MG63 (cell line): ENCODE results near the gene MYO7A. TPM values are rescaled to one million over a fixed set of nuclear protein-coding genes. Genes with fewer than 3 reads are reported as not detected.

Source experiments
- DNase-seq: peaks from one replicate; pipeline ENCODE4 v3.0.0-alpha.2; 2020
- H3K27me3 ChIP-seq: fragments of 250-450 bp; sonication (Bioruptor Pico); 2 replicates; pipeline ENCODE4 v1.5.1; 2020; ENCODE audit warnings: mild to moderate bottlenecking, moderate library complexity
- H3K36me3 ChIP-seq: fragments of 250-450 bp; sonication (Bioruptor Pico); 2 replicates; pipeline ENCODE4 v1.5.1; 2020; ENCODE audit warnings: mild to moderate bottlenecking, moderate library complexity
- H3K4me3 ChIP-seq: fragments of 250-450 bp; sonication (Bioruptor Pico); 2 replicates; pipeline ENCODE4 v1.5.1; 2020; ENCODE audit warnings: mild to moderate bottlenecking, moderate library complexity
- H3K9me3 ChIP-seq: fragments of 250-450 bp; sonication (Bioruptor Pico); 2 replicates; pipeline ENCODE4 v1.5.1; 2020; ENCODE audit warnings: mild to moderate bottlenecking, moderate library complexity
- total RNA-seq: library from RNA; depleted of rRNA; stranded (reverse); fragments of >200 nt; shearing (Covaris generic); gene quantifications from 2 replicates; pipeline ENCODE4 v1.2.3, GENCODE V29; 2014; ENCODE audit warnings: low replicate concordance

Gene MYO7A
- total RNA-seq, 1 experiment from 2014 or later: not detected

GRCh38 chr11:77213589-77214428, 85.8 kb downstream of the MYO7A start:
- no peak for DNase-seq
- Histone ChIP-seq H3K36me3 (no peaks in the 10 kb centered on the region), H3K27me3 (no peaks in the 10 kb centered on the region), H3K4me3 (no peak overlapping the region), H3K9me3 (no peaks in the 10 kb centered on the region)

- Histone ChIP-seq H3K27me3 (no peaks in the 10 kb centered on the region), H3K4me3 (no peak overlapping the region), H3K36me3 (no peaks in the 10 kb centered on the region), H3K9me3 (no peaks in the 10 kb centered on the region)
- no peak for DNase-seq
These were observed 86.5 kb downstream of the MYO7A start for GRCh38 chr11:77214557-77214956.

- H3K36me3 ChIP-seq: no peaks in the 10 kb centered on the region
- no peak overlapping the region for H3K4me3 ChIP-seq
- no peaks in the 10 kb centered on the region for H3K27me3 ChIP-seq
- DNase-seq: no peak
- no peaks in the 10 kb centered on the region for H3K9me3 ChIP-seq
These were observed 87.1 kb downstream of the MYO7A start for GRCh38 chr11:77215106-77215505.

GRCh38 chr11:77217156-77217555, 89.1 kb downstream of the MYO7A start:
- H3K27me3 ChIP-seq: peaks cover 2% of the 10 kb centered on the region; the same call in 1 of the 2 replicates
- no peaks in the 10 kb centered on the region for H3K36me3 ChIP-seq
- DNase-seq: no peak
- H3K4me3 ChIP-seq: no peak overlapping the region
- H3K9me3 ChIP-seq: no peaks in the 10 kb centered on the region

- no peaks in the 10 kb centered on the region for H3K36me3 ChIP-seq
- H3K27me3 ChIP-seq: peaks cover 2% of the 10 kb centered on the region; the same call in 1 of the 2 replicates
- no peak overlapping the region for H3K4me3 ChIP-seq
- DNase-seq: no peak
- H3K9me3 ChIP-seq: no peaks in the 10 kb centered on the region
These were observed 95.8 kb downstream of the MYO7A start for GRCh38 chr11:77223797-77224196.

GRCh38 chr11:77230878-77231605, 103.0 kb downstream of the MYO7A start:
- Histone ChIP-seq H3K9me3 (no peaks in the 10 kb centered on the region), H3K27me3 (no peaks in the 10 kb centered on the region), H3K4me3 (no peak overlapping the region), H3K36me3 (no peaks in the 10 kb centered on the region)
- no peak for DNase-seq

- Histone ChIP-seq H3K27me3 (no peaks in the 10 kb centered on the region), H3K9me3 (no peaks in the 10 kb centered on the region), H3K4me3 (no peak overlapping the region), H3K36me3 (no peaks in the 10 kb centered on the region)
- DNase-seq: no peak
These were observed 103.8 kb downstream of the MYO7A start for GRCh38 chr11:77231800-77232199.

- Histone ChIP-seq H3K4me3 (no peak overlapping the region), H3K36me3 (no peaks in the 10 kb centered on the region)
These were observed 104.2 kb downstream of the MYO7A start for GRCh38 chr11:77232242-77232641.

GRCh38 chr11:77233011-77233410, 105.0 kb downstream of the MYO7A start:
- H3K27me3 ChIP-seq: no peaks in the 10 kb centered on the region
- no peak overlapping the region for H3K4me3 ChIP-seq
- no peaks in the 10 kb centered on the region for H3K36me3 ChIP-seq
- H3K9me3 ChIP-seq: no peaks in the 10 kb centered on the region
- DNase-seq: no peak

More at GRCh38 chr11:77232242-77232641, 104.2 kb downstream of the MYO7A start:
- Histone ChIP-seq H3K27me3 (no peaks in the 10 kb centered on the region), H3K9me3 (no peaks in the 10 kb centered on the region)
- no peak for DNase-seq

GRCh38 chr11:77236901-77237300, 108.9 kb downstream of the MYO7A start:
- Histone ChIP-seq H3K27me3 (no peaks in the 10 kb centered on the region), H3K36me3 (no peaks in the 10 kb centered on the region), H3K4me3 (no peak overlapping the region), H3K9me3 (0 out of 2 replicates have a peak, but pooled peaks cover 2% of the 10 kb centered on the region)
- DNase-seq: no peak

- peak; percentile 14 for DNase-seq
- 0 out of 2 replicates have a peak, but pooled peaks cover 2% of the 10 kb centered on the region for H3K9me3 ChIP-seq
- no peaks in the 10 kb centered on the region for H3K36me3 ChIP-seq
- no peaks in the 10 kb centered on the region for H3K27me3 ChIP-seq
- H3K4me3 ChIP-seq: no peak overlapping the region
These were observed 116.4 kb downstream of the MYO7A start for GRCh38 chr11:77244277-77245027.

- Histone ChIP-seq H3K4me3 (no peak overlapping the region), H3K27me3 (no peaks in the 10 kb centered on the region), H3K36me3 (no peaks in the 10 kb centered on the region), H3K9me3 (peaks cover 6% of the 10 kb centered on the region)
- DNase-seq: no peak
These were observed 121.4 kb downstream of the MYO7A start for GRCh38 chr11:77249427-77249826.

GRCh38 chr11:77250881-77251640, 123.0 kb downstream of the MYO7A start:
- no peak overlapping the region for H3K4me3 ChIP-seq
- H3K9me3 ChIP-seq: peaks cover 6% of the 10 kb centered on the region
- no peaks in the 10 kb centered on the region for H3K27me3 ChIP-seq
- no peaks in the 10 kb centered on the region for H3K36me3 ChIP-seq
- DNase-seq: no peak

- no peak for DNase-seq
- H3K27me3 ChIP-seq: no peaks in the 10 kb centered on the region
- H3K9me3 ChIP-seq: peaks cover 6% of the 10 kb centered on the region
- no peaks in the 10 kb centered on the region for H3K36me3 ChIP-seq
- H3K4me3 ChIP-seq: no peak overlapping the region
These were observed 124.7 kb downstream of the MYO7A start for GRCh38 chr11:77252555-77253270.

GRCh38 chr11:77253690-77254089, 125.6 kb downstream of the MYO7A start:
- Histone ChIP-seq H3K27me3 (no peaks in the 10 kb centered on the region), H3K9me3 (peaks cover 6% of the 10 kb centered on the region), H3K4me3 (no peak overlapping the region)

GRCh38 chr11:77259641-77260040, 131.6 kb downstream of the MYO7A start:
- DNase-seq: no peak

More at GRCh38 chr11:77253690-77254089, 125.6 kb downstream of the MYO7A start:
- H3K36me3 ChIP-seq: no peaks in the 10 kb centered on the region
- no peak for DNase-seq

More at GRCh38 chr11:77259641-77260040, 131.6 kb downstream of the MYO7A start:
- 0 out of 2 replicates have a peak, but pooled peaks cover 4% of the 10 kb centered on the region for H3K9me3 ChIP-seq
- no peak overlapping the region for H3K4me3 ChIP-seq
- H3K36me3 ChIP-seq: no peaks in the 10 kb centered on the region
- no peaks in the 10 kb centered on the region for H3K27me3 ChIP-seq
